T-helper 2 cell (primary cell): ENCODE measurements around the gene AGPAT2.

ENCODE experiments used
- DNase-seq, 5 experiments: peaks; one replicate each; pipeline versions ENCODE4 v3.0.0 to v3.0.0-alpha.2; 2012 to 2022

AGPAT2 gene

DNA sequence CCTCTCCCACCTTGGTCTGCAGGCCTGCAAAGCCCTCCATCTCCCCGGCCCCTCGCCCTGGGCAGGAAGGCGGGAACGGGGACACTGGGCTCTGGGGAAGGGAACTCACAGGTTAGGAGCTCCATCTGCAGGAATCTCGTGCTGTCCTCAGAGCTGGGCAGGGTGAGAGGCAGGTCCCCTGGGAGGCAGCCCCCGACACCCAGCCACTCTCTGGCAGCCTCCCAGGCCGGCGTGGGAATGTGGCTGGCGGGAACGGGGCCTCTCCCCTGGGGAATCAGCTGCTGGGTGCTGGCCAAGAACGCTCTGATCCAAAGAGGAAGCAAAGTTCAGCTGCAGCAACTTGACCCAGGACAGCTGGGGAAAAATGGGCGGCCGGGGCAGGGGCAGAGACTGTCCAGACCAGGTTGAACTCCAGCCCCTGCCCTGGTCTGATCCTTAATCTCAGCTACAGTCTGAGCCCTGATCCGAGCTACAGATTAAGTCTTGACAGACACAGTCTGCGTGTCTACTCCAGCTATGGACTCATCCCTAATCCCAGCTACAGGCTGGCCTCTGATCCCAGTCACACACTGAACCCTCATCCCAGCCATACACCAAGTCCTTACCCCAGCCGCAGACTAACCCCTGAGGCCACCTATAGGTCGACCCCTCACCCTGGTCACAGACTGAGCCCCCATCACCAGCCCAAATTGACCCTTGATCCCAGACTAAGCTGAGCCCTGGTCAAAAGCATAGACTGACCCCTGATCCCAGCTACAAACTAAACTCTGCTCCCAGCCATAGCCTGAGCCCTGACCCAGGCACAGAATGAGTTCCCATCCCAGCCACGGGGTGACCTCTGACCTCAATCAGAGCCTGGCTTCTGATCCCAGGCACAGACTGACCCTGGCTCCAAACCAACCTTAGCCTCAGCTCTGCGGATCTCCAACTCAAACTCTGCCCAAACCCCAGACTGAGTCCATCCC is 61.9 kb downstream of the AGPAT2 start:
- DNase-seq = no peak

DNA sequence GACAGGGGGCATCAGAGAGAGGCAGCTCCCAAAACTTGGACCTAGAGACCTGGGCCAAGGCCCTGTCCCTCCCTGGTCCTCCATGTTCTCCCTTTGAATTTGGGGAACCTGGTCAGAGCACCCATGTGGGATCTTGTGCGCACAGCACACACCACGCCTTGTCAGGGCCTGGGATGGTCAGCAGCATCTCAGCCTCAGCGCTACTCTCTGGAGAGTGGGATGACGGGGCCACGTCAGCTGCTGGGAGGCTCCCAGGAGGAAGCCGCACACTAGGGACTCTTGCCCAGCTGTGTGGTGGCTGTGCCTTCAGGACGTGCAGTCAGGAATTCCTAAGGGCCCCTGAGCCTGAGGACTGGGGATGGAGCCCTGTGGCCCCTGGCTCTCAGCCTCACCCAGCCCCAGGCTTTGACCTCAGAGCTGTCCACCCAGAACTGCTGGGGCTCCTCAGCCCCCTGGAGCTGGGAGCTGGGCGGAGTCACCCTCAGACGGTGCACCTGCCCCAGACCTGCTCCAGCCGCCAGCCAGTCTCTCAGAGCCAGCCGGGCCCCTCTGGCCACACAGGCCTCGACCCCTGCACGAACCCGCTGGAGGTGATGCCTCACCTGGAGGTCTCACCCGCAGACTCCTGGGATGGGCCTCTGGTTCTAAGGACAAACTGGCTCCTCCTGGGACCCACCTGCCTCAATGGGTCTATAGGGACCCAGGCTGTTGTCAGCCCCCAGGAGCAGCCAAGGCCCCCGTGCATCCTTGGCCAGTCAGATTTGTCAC is 62.9 kb downstream of the AGPAT2 start:
- DNase-seq = no peak

DNA sequence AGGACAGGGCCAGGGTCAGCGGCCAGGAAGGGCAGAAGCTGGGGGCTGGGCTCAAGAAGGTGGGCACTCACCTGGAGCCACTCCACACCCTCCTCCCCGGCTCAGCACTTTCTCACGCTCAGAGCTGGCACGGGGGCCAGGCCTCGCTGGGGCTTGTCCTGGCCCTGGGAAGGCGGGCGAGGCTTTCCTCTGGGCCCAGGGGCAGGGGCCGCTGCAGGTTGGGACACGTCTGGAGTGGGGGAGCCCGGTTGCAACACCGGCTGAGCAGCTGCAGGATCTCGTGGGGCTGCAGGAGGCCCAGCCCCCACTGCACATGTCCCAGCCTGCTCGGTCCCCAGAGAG is 63.4 kb downstream of the AGPAT2 start:
- DNase-seq = no peak
